HG03565 (cell line): ENCODE measurements around the gene PKHD1.

Source experiments
- ATAC-seq: cut with Tn5 transposase; IDR thresholded peaks from one replicate; pipeline ENCODE4 v1.9.1; 2021; ENCODE audit warnings: mild to moderate bottlenecking, moderate library complexity; ENCODE audit not compliant: unreplicated experiment

The PKHD1 gene

GRCh38 chr6:51570168-51570921 is 517.1 kb downstream of the PKHD1 start:
- no peak for ATAC-seq

GRCh38 chr6:51569594-51569993 is 517.8 kb downstream of the PKHD1 start:
- no peak for ATAC-seq

- no peak for ATAC-seq
These were observed 518.6 kb downstream of the PKHD1 start for GRCh38 chr6:51568771-51569170.

GRCh38 chr6:51565472-51565871 is 521.9 kb downstream of the PKHD1 start:
- no peak for ATAC-seq
